ENCODE measurements around the gene GART. TPM values are rescaled to one million over a fixed set of nuclear protein-coding genes. Genes with fewer than 3 reads are reported as not detected.

Gene GART
- total RNA-seq, 1 experiment from 2014 or later, result 132 TPM

- H3K27me3 ChIP-seq (ENCODE audit: control insufficient read depth, insufficient read depth, low read length), result no peaks in the 10 kb centered on the region
- no TSS peak for BruUV-seq (replicated peaks)
Measured at GRCh38 chr21:33540711-33541104, 1.2 kb downstream of the GART start.

DNA sequence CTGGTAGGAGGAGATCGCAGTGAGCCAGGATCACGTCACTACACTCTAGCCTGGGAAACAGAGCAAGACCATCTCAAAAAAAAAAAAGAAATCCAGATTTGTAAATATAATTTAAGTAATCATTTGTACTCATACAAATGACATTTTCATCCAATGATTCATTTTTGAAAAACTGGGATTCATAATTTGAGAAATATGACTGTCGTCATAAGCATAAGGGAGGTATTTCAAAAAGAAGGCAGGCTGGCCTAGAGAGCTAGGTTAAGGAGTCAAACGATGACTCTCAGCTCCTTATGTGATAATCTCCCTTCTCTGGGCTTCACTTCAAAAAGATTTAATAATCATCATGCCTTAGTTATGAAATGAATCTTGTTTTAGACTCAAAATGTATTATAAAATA, 2.3 kb downstream of the GART start:
- no TSS peak for BruUV-seq (replicated peaks)
- peaks cover 25% of the 10 kb centered on the region for H3K36me3 ChIP-seq (ENCODE audit: control insufficient read depth, insufficient read depth, low read length)
- intact Hi-C loops (cut with micrococcal nuclease; ENCODE audit: unreplicated experiment) (no loop called here), in situ Hi-C loops (cut with HindIII; ENCODE audit: low pct_unique_long_range_greater_than_20kb, low sequenced_read_pairs) (no loop called here)
- H3K27me3 ChIP-seq (ENCODE audit: control insufficient read depth, insufficient read depth, low read length), result no peaks in the 10 kb centered on the region
- H3K4me1 ChIP-seq (ENCODE audit: control insufficient read depth, insufficient read depth, low read length), result peaks cover 10% of the 10 kb centered on the region
- ATAC-seq, result no peak
- peak overlapping the region; percentile 98 for H3K27ac ChIP-seq (ENCODE audit: low read length)
- no peaks in the 10 kb centered on the region for H3K9me3 ChIP-seq (ENCODE audit: control insufficient read depth, insufficient read depth, low read depth, low read length)
- TF ChIP-seq, protein P1, sequence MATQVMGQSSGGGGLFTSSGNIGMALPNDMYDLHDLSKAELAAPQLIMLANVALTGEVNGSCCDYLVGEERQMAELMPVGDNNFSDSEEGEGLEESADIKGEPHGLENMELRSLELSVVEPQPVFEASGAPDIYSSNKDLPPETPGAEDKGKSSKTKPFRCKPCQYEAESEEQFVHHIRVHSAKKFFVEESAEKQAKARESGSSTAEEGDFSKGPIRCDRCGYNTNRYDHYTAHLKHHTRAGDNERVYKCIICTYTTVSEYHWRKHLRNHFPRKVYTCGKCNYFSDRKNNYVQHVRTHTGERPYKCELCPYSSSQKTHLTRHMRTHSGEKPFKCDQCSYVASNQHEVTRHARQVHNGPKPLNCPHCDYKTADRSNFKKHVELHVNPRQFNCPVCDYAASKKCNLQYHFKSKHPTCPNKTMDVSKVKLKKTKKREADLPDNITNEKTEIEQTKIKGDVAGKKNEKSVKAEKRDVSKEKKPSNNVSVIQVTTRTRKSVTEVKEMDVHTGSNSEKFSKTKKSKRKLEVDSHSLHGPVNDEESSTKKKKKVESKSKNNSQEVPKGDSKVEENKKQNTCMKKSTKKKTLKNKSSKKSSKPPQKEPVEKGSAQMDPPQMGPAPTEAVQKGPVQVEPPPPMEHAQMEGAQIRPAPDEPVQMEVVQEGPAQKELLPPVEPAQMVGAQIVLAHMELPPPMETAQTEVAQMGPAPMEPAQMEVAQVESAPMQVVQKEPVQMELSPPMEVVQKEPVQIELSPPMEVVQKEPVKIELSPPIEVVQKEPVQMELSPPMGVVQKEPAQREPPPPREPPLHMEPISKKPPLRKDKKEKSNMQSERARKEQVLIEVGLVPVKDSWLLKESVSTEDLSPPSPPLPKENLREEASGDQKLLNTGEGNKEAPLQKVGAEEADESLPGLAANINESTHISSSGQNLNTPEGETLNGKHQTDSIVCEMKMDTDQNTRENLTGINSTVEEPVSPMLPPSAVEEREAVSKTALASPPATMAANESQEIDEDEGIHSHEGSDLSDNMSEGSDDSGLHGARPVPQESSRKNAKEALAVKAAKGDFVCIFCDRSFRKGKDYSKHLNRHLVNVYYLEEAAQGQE (IDR thresholded peaks at IDR 0.05; ENCODE audit: insufficient read depth in 1 of 2, low read depth in 2 of 2, low read length in 1 of 2), result no peak
- TF ChIP-seq SIN3A (IDR thresholded peaks at IDR 0.05; ENCODE audit: borderline replicate concordance, insufficient read depth, low read depth, low read length) (no peak), POLR2AphosphoS5 (IDR thresholded peaks at IDR 0.05; ENCODE audit: low read depth, low read length) (no peak), CTCF (IDR thresholded peaks at IDR 0.05) (no peak), TCF7L2 (IDR thresholded peaks at IDR 0.05; ENCODE audit: low read depth, low read length) (no peak)
- ChIA-PET CTCF (no interaction called here), POLR2A (no interaction called here)
- H3K4me3 ChIP-seq (ENCODE audit: low read depth in 2 of 2, low read length in 2 of 2), result no peak overlapping the region
- no peak for DNase-seq (ENCODE audit: low read depth, low spot score)

More at GRCh38 chr21:33540711-33541104, 1.2 kb downstream of the GART start:
- peaks cover 17% of the 10 kb centered on the region for H3K36me3 ChIP-seq (ENCODE audit: control insufficient read depth, insufficient read depth, low read length)
- ATAC-seq (no peak), DNase-seq (ENCODE audit: low read depth, low spot score) (no peak)
- intact Hi-C loops (cut with micrococcal nuclease; ENCODE audit: unreplicated experiment), result no loop called here
- CTCF ChIA-PET, result no interaction called here
- peaks cover 10% of the 10 kb centered on the region for H3K4me1 ChIP-seq (ENCODE audit: control insufficient read depth, insufficient read depth, low read length)
- peak overlapping the region; percentile 88 to 96 for H3K4me3 ChIP-seq (ENCODE audit: low read depth in 2 of 2, low read length in 2 of 2)
- POLR2A ChIA-PET, result no interaction called here
- no peaks in the 10 kb centered on the region for H3K9me3 ChIP-seq (ENCODE audit: control insufficient read depth, insufficient read depth, low read depth, low read length)
- in situ Hi-C loops (cut with HindIII; ENCODE audit: low pct_unique_long_range_greater_than_20kb, low sequenced_read_pairs), result no loop called here
- peak overlapping the region; percentile 98 for H3K27ac ChIP-seq (ENCODE audit: low read length)
- TF ChIP-seq SIN3A (IDR thresholded peaks at IDR 0.05; ENCODE audit: borderline replicate concordance, insufficient read depth, low read depth, low read length), result no peak
- TF ChIP-seq POLR2AphosphoS5 (IDR thresholded peaks at IDR 0.05; ENCODE audit: low read depth, low read length), result no peak
- TF ChIP-seq, protein P1 (IDR thresholded peaks at IDR 0.05; ENCODE audit: insufficient read depth in 1 of 2, low read depth in 2 of 2, low read length in 1 of 2), result no peak
- TF ChIP-seq TCF7L2 (IDR thresholded peaks at IDR 0.05; ENCODE audit: low read depth, low read length), result no peak
- no peak for TF ChIP-seq CTCF (IDR thresholded peaks at IDR 0.05)

All from Panc1 (cell line).